Lower leg skin (tissue), 4 donors: ENCODE results near the gene FGD3. TPM values are rescaled to one million over a fixed set of nuclear protein-coding genes. Genes with fewer than 3 reads are reported as not detected.
A peak's percentile ranks its signal among the peaks of the same experiment; 100 is the strongest.

Source experiments
- DNase-seq, 2 donors: peaks; one replicate each; pipeline ENCODE4 v3.0.0-alpha.2; 2019; ENCODE audit warnings: low spot score in 2 of 2
- H3K4me3 ChIP-seq: fragments of 200-600 bp; sonication (generic); 2 replicates; pipeline ENCODE4 v1.5.1; 2017; ENCODE audit warnings: mild to moderate bottlenecking, low read depth; ENCODE audit not compliant: poor library complexity, severe bottlenecking
- POLR2A ChIP-seq, 2 donors: fragments of 450-650 bp; IDR thresholded peaks; one replicate each; pipeline ENCODE4 v1.6.1; 2016 to 2017; ENCODE audit warnings: antibody characterized with exemption in 2 of 2, mild to moderate bottlenecking in 1 of 2, moderate library complexity in 1 of 2
- WGBS, 2 donors: methylation state at CpG; one replicate each; pipeline ENCODE4 v1.1.5; 2018; 5-methylcytosine and 5-hydroxymethylcytosine counted together
- intact Hi-C: fragments of 100-400 bp; cut with DNase I; formaldehyde crosslinking; loops from one replicate; pipeline ENCODE4 v1.15.0; 2023; ENCODE audit warnings: low total_unique reads
- total RNA-seq, 4 donors: library from RNA; depleted of rRNA; stranded (reverse); fragments of >200 nt; gene quantifications; one replicate each; pipeline ENCODE4 v1.1.0, GENCODE V29; 2016
- TF ChIP-seq, protein P1 (sequence below), 3 donors: fragments of 450-650 bp; IDR thresholded peaks; one replicate each; pipeline ENCODE4 v1.5.1; 2016; ENCODE audit warnings: antibody characterized with exemption in 3 of 3, mild to moderate bottlenecking in 3 of 3, moderate library complexity in 2 of 3

Gene FGD3
- total RNA-seq, 4 donors from 2014 or later: 3.4 to 11.6 (median 5.7) TPM

GRCh38 chr9:93085676-93086075 lies 138.4 kb downstream of the FGD3 start:
- H3K4me3 ChIP-seq: no peak overlapping the region
- intact Hi-C loops: no loop called here
- peak in 1 of 2 donors; percentile 64 for DNase-seq
- no peak for TF ChIP-seq POLR2A (IDR thresholded peaks at IDR 0.05)
- TF ChIP-seq, protein P1, sequence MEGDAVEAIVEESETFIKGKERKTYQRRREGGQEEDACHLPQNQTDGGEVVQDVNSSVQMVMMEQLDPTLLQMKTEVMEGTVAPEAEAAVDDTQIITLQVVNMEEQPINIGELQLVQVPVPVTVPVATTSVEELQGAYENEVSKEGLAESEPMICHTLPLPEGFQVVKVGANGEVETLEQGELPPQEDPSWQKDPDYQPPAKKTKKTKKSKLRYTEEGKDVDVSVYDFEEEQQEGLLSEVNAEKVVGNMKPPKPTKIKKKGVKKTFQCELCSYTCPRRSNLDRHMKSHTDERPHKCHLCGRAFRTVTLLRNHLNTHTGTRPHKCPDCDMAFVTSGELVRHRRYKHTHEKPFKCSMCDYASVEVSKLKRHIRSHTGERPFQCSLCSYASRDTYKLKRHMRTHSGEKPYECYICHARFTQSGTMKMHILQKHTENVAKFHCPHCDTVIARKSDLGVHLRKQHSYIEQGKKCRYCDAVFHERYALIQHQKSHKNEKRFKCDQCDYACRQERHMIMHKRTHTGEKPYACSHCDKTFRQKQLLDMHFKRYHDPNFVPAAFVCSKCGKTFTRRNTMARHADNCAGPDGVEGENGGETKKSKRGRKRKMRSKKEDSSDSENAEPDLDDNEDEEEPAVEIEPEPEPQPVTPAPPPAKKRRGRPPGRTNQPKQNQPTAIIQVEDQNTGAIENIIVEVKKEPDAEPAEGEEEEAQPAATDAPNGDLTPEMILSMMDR (IDR thresholded peaks at IDR 0.05): no peak
- WGBS, 2 donors: 95 to 97% methylated on average over 4 of the region's 4 CpGs

Other genes starting within 250 kb of the FGD3 start
- 100 to 1,000 TPM; 177 to 182 (median 180) TPM for gene BICD2, start 182.7 kb upstream of the FGD3 start, total RNA-seq
- gene ZNF484, start 69.5 kb upstream of the FGD3 start, total RNA-seq: 1 to 10 TPM; 4.4 to 8.9 (median 5.0) TPM
- 1 to 10 TPM; 2.8 to 8.1 (median 5.6) TPM for gene SUSD3, start 111.2 kb downstream of the FGD3 start, total RNA-seq
- gene CARD19, start 148.7 kb downstream of the FGD3 start, total RNA-seq: 10 to 100 TPM; 45.6 to 67.7 (median 60.7) TPM
- gene NINJ1, start 186.7 kb downstream of the FGD3 start, total RNA-seq: 100 to 1,000 TPM in 2 of 4 donors, 10 to 100 TPM in 2; 64.6 to 113 (median 94.8) TPM
- 10 to 100 TPM; 35.3 to 53.6 (median 42.6) TPM for gene WNK2, start 236.6 kb downstream of the FGD3 start, total RNA-seq